ENCODE results near the gene CTNNA1.

CTNNA1 gene

GRCh38 chr5:138948471-138949222 is 195.4 kb downstream of the CTNNA1 start:
- DNase-seq (ENCODE audit: low spot score): peak; percentile 81

GRCh38 chr5:138949223-138949574 is 196.0 kb downstream of the CTNNA1 start:
- DNase-seq (ENCODE audit: low spot score): no peak

GRCh38 chr5:138949988-138950387 is 196.8 kb downstream of the CTNNA1 start:
- DNase-seq (ENCODE audit: low spot score): peak; percentile 57

- no peak for DNase-seq (ENCODE audit: low spot score)
Measured at GRCh38 chr5:138950421-138951031, 197.3 kb downstream of the CTNNA1 start.

GRCh38 chr5:138951091-138951985 is 198.1 kb downstream of the CTNNA1 start:
- no peak for DNase-seq (ENCODE audit: low spot score)

- DNase-seq (ENCODE audit: low spot score): no peak
Measured at GRCh38 chr5:138951986-138952735, 198.9 kb downstream of the CTNNA1 start.

- no peak for DNase-seq (ENCODE audit: low spot score)
Measured at GRCh38 chr5:138952962-138953361, 199.7 kb downstream of the CTNNA1 start.

- peak; percentile 94 for DNase-seq (ENCODE audit: low spot score)
Measured at GRCh38 chr5:138953387-138954256, 200.4 kb downstream of the CTNNA1 start.

- no peak for DNase-seq (ENCODE audit: low spot score)
Measured at GRCh38 chr5:138954257-138955012, 201.2 kb downstream of the CTNNA1 start.

- DNase-seq (ENCODE audit: low spot score): peak; percentile 71
Measured at GRCh38 chr5:138955013-138955660, 201.9 kb downstream of the CTNNA1 start.

GRCh38 chr5:138955671-138956295 is 202.6 kb downstream of the CTNNA1 start:
- DNase-seq (ENCODE audit: low spot score): no peak

- no peak for DNase-seq (ENCODE audit: low spot score)
Measured at GRCh38 chr5:138956801-138957200, 203.6 kb downstream of the CTNNA1 start.

- DNase-seq (ENCODE audit: low spot score): no peak
Measured at GRCh38 chr5:138960145-138960692, 207.0 kb downstream of the CTNNA1 start.

- no peak for DNase-seq (ENCODE audit: low spot score)
Measured at GRCh38 chr5:138961221-138961620, 208.0 kb downstream of the CTNNA1 start.

GRCh38 chr5:138961729-138962128 is 208.5 kb downstream of the CTNNA1 start:
- no peak for DNase-seq (ENCODE audit: low spot score)

GRCh38 chr5:138962614-138963370 is 209.6 kb downstream of the CTNNA1 start:
- no peak for DNase-seq (ENCODE audit: low spot score)

- DNase-seq (ENCODE audit: low spot score): no peak
Measured at GRCh38 chr5:138963763-138964371, 210.6 kb downstream of the CTNNA1 start.
